Stimulated activated CD8-positive, alpha-beta memory T cell treated with anti-CD3 and anti-CD28 coated beads, Interleukin-7, amount 100 ng/mL, for 4 hours (primary cell): ENCODE measurements around the gene IQCK.
"Not testable (repeated sequence)": the region's sequence is repeated elsewhere in the genome, so short reads cannot be mapped to it uniquely, and the experiment has no call there.

ENCODE experiments used
- DNase-seq, 2 donors: peaks; one replicate each; pipeline ENCODE4 v3.0.0-alpha.2; 2020; ENCODE audit warnings: low read depth in 2 of 2

IQCK gene

GRCh38 chr16:19699472-19699871 is 18.6 kb upstream of the IQCK start:
- DNase-seq: no peak

GRCh38 chr16:19700319-19700781 is 17.7 kb upstream of the IQCK start:
- no peak for DNase-seq

- no peak for DNase-seq
These were observed 17.0 kb upstream of the IQCK start for GRCh38 chr16:19701091-19701490.

DNA sequence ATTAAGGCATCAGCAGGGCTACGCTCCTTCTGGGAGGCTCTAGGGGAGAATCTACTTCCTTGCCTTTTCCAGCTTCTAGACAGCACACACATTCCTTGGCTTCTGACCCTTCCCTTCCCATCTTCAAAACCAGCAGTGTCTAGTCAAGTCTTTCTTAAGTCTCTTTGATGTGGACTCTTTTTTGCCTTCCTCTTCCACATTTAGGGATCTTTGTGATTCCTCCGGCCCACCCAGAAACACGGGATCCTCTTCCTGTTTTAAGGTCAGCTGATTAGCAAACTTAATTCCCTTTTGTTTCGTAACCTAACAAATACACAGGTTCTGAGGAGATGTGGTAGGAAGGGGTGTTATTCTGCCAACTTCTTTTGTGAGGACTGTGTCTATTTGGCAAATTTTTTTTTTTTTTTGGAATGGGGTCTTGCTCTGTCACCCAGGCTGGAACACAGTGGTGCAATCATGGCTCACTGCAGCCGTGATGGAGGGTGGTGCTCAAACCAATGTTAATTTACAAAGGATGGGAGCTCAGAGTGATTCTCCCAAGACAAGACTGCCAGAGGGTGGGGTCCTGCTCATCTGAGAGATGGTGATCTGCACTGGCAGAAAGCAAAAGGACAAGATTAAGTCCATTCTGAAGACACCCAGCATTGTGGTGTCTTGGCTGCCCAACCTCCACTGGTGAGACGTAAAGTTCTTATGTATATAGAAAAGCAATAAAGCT is 14.7 kb upstream of the IQCK start:
- DNase-seq: no peak

DNA sequence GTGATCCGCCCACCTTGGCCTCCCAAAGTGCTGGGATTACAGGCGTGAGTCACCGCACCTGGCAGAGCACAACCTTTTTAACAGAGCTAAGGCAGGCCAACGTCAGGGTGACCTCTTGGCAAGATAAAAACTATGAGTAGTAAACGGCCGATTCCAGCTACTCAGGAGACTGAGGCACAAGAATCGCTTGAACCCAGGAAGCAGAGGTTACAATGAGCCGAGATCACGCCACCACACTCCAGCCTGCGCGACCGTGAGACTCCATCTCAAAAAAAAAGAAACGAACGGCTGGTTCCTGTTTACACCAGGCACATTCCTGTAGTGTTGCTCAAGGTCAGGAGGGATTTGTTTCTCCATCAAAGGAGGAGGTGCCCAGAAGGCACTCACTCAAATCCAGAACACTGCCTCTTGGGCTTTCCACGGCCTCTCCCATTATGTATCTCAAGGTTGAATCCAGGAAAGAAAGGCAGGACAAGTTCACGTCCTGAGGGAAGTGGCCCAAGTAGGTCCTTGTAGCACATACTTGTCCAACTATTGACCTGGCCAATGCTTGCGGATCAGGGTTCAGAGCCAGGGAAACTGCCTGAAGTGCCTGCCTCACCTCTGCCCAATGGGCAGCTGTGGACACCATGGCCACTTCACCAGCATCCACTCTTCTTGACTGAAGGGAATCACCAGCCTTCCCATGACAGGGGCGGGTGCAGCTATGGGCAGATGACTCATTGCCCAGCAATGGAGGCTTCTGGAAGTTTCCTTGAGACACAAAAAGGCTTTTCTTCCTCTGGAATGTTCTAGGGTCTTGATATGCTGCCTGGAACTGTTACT is 13.5 kb upstream of the IQCK start:
- no peak for DNase-seq

DNA sequence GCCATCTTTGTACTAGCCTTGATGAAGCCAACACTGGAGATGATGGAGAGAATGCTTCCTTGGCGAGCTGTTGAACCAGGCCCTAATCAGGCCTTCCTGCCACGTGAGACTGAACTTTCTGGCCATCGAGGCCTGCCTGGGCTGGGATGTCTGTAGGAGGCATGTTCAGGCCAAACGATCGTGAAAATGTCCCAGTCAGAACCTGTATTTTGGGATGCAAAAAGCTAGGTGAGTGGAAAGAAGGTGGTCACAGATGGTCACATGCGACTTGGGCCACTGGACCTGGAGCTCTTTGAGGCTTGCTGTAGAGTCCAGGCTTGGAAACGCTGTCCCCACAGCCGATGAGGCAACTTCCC is 12.9 kb upstream of the IQCK start:
- no peak for DNase-seq

DNA sequence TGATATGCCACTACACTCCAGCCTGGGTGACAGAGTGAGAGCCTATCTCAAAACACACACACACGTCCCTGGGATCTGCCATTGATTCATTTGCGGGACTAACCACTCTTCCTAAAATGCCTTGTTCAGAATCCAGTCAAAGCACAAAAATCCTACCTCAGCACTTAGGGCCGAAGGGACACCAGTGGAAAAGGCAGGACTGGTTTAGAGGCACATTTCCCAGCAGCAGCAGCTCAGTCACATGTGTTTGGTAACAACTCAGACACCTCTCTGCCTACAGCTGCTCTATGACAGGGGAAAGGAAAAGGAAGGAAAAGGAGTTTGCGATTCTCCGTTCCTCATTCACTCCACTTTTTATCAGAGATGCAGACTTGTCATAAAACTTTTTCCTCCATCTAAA is 12.2 kb upstream of the IQCK start:
- no peak for DNase-seq

- DNase-seq: no peak
These were observed 11.2 kb upstream of the IQCK start for GRCh38 chr16:19706846-19707245.

GRCh38 chr16:19707569-19708295 is 10.3 kb upstream of the IQCK start:
- DNase-seq: no peak

GRCh38 chr16:19708296-19709205 is 9.5 kb upstream of the IQCK start:
- no peak for DNase-seq

DNA sequence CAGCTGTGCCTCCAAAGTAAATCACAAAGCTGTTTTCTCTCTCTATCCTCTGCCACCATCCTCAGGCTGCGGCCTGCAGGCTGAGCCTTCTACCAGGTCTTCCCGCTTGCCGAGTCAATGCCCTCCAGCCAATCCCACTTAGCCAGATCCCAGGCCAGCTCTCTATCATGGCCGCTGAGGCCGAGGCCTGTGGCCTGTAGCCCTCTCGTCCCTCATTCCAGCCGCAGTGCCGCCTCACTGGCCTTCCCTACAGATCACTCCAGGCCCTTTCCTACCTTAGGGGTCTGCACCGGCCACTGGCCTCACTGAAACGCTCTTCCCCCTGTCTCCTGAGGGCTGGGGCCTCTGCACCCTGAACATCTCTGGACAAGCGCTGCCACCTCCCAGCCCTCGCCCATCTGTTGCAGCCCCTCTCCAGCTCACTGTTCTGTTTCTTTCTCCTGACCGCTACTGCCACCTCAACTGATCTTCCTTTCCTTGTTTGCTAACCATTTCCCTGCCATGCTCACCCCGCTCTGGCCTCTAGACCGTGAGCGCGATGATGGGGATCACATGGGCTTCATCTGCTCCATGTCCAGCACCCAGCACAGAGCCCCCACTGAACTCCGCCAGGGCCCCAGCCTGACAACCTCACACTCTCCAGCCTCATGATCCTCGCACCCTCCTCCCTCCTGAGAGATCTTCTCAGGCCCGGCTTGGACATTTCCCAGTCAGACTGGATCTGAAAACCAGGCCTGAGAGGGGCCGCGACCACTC is 8.5 kb upstream of the IQCK start:
- no peak for DNase-seq

DNA sequence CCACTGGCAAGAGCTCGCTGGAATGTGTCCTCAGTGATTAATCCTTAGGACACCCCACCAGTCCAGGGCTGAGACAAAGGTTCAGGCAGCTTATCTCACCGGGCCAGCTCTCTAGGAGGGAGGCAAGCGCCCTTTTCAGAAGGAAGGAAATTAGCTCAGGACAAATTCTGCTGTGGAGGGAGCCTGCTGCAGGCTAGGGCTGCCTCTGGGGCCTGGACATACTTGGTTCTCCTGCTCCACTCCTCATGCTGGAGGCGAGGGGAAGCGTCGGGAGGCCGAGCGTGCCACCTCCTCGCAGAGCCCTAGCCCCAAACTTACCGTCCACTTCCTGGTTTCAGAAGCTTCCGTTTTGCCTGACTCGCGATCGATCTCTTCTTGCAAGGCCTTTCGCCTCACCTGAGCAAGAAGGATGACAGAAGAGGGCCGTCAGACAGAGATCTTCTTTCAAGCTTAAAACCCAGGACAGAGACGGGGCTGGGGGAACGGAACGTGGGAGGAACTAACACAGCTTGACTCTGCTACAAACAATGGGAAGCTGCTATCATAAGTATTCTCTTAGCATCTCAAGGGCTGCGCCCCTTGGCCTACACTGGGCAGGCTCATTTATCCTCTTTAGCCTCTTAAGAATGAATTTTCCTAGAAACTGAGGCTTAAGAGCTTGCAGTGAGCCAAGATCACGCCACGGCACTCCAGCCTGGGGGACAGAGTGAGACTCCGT is 7.7 kb upstream of the IQCK start:
- no peak for DNase-seq

- DNase-seq: no peak
These were observed 7.0 kb upstream of the IQCK start for GRCh38 chr16:19710991-19711545.

GRCh38 chr16:19711643-19712042 is 6.4 kb upstream of the IQCK start:
- no peak for DNase-seq

DNA sequence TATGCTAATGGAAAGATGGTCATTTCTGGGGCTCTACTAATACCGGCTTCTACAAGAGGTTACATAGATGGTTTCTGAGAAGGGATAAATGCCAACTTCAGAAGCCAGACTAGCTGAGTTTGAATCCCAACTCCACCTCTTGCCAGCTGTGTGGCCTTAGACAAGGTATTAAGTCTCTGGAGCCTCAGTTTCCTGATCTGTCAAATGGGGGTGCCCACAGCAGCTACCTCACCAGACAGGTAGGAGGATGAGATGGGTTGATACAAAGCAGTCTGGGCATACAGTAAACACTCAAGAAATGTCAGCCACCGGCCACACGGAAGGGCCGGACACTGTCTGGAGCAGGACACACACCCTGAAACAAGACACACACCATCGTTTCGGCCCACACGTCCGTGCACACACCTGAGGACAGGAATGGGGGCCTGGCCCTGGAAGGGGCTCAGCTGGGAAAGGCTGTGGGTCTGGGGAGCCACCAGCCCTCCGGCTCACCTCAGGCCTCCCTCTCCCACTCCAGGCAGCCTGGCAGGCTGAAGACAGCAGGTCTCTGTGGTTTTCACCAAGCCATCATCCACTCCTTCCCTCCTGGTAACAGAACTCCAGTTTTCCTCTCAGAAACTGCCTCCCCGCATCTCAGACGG is 5.5 kb upstream of the IQCK start:
- no peak for DNase-seq

DNA sequence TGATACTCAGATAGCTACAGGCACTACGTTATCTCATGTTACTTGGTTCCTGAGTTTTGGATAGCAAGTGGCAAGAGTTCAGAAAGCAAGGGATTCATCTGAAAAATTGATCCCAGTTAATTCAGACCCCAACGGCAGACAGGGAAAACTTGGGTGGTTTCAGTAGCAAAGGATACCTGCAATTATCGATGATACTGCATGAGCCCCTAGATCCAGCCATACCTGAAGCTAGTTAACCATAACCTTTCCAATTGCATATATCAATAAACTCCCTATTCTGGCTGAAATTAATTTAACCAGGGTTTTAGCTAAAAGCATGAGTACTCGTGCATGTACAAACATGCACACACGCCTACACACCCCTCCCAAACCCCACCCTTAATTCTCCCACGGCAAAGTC is 4.4 kb upstream of the IQCK start:
- DNase-seq: no peak

DNA sequence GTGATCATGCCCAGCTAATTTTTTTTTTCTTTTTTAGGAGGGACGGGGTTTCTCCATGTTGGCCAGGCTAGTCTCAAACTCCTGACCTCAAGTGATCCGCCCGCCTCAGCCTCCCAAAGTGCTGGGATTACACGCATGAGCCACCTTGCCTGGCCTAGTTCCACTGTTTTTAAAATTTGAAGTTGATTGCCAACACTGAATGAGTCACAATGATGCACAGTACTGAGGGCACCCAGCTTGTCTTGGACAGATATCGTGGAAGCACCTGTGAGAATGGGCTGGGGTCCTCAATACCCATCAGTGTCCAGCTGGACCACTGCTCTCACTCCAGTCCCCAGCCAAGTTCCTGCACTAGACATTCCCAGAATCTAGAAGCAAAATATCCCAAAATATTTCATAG is 2.5 kb upstream of the IQCK start:
- DNase-seq: no peak

DNA sequence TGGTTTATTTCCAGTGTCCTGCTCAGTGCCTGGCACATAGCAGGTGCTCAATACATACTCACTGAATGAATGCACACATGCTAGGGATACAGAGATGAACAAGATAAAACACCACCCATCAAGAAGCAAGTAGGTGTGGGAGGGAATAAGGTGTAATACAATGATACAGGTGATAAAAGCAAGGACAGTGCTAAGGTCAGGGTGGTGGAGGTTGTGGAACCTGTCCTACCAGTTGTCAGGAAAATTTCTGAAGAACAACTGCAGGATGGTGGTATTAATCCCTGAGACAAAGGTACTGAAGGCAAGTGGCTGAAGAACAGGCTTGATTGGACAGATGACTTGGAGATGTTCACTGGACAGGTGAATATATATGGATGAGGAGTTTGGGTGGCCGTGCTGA is 1.9 kb upstream of the IQCK start:
- no peak for DNase-seq

- DNase-seq: not testable (repeated sequence)
These were observed 1.3 kb upstream of the IQCK start for GRCh38 chr16:19716728-19717127.
